GM12878 (cell line): ENCODE measurements around the gene DIO3. TPM values are rescaled to one million over a fixed set of nuclear protein-coding genes. Genes with fewer than 3 reads are reported as not detected.

Experiments
- ATAC-seq: fragments of 200-7000 bp; cut with Tn5 transposase; 3 replicates; pipeline ENCODE4 v1.9.1; 2020; ENCODE audit warnings: mild to moderate bottlenecking, moderate library complexity
- BruUV-seq: library from RNA; stranded (reverse); fragments of 400-500 nt; replicated peaks from 2 replicates; lab custom pipeline; 2021; lab: Mats Ljungman, UMichigan
- CTCF ChIA-PET: fragments of 300-600 bp; sonication (Branson Sonifier 250); formaldehyde crosslinking; extraction: SDS; loops from one replicate; lab custom pipeline; 2021; ENCODE audit warnings: inconsistent platforms; lab: Yijun Ruan, JAX
- POLR2A ChIA-PET: fragments of 350-600 bp; formaldehyde crosslinking; extraction: SDS; loops from one replicate; lab custom pipeline; 2021; ENCODE audit warnings: inconsistent platforms; lab: Charles Lee
- RAD21 ChIA-PET: fragments of 300-600 bp; sonication (Branson Sonifier 250); formaldehyde crosslinking; loops from one replicate; lab custom pipeline; 2023; ENCODE audit warnings: antibody characterized with exemption; ENCODE audit not compliant: unreplicated experiment; lab: Charles Lee
- SMC1A ChIA-PET: fragments of 300-600 bp; sonication (Branson Sonifier 250); formaldehyde crosslinking; loops from one replicate; lab custom pipeline; 2023; ENCODE audit not compliant: unreplicated experiment, uncharacterized antibody; lab: Charles Lee
- DNase-seq: peaks from one replicate; pipeline ENCODE4 v3.0.0-alpha.2; 2011; ENCODE audit warnings: low read depth, low spot score
- FAIRE-seq: peaks from 3 replicates; lab custom pipeline; 2011; peaks lifted over from hg19 to GRCh38; lab: Jason Lieb, UNC
- H2AFZ ChIP-seq: 2 replicates; pipeline ENCODE4 v1.6.0; 2011; ENCODE audit warnings: low read depth, low read length, control low read depth; ENCODE audit not compliant: control insufficient read depth
- H3K27ac ChIP-seq: 2 replicates; pipeline ENCODE4 v1.5.1; 2011; ENCODE audit warnings: control low read depth; ENCODE audit not compliant: control insufficient read depth, insufficient read depth
- H3K27me3 ChIP-seq, 2 experiments: replicated peaks in 1 of 2; 2 replicates each; pipeline versions ENCODE4 v1.6.0 to v1.6.1; 2011; ENCODE audit warnings: low read length in 1 of 2; ENCODE audit not compliant: control insufficient read depth in 2 of 2, insufficient read depth in 2 of 2
- H3K36me3 ChIP-seq, 2 experiments: 2 replicates each; pipeline ENCODE4 v1.5.1; 2011; ENCODE audit warnings: low read length in 1 of 2; ENCODE audit not compliant: control insufficient read depth in 2 of 2, insufficient read depth in 2 of 2
- H3K4me1 ChIP-seq: 2 replicates; pipeline ENCODE4 v1.6.1; 2011; ENCODE audit warnings: mild to moderate bottlenecking, low read length, moderate library complexity, mixed read lengths; ENCODE audit not compliant: control insufficient read depth, insufficient read depth
- H3K4me2 ChIP-seq: 2 replicates; pipeline ENCODE4 v1.6.0; 2011; ENCODE audit warnings: control low read depth; ENCODE audit not compliant: control insufficient read depth, insufficient read depth
- H3K4me3 ChIP-seq: fragments of 200-600 bp; sonication (generic); 2 replicates; pipeline ENCODE4 v1.5.1; 2016
- H3K79me2 ChIP-seq: 2 replicates; pipeline ENCODE4 v1.6.0; 2011; ENCODE audit warnings: low read length; ENCODE audit not compliant: control insufficient read depth, insufficient read depth
- H3K9ac ChIP-seq: 2 replicates; pipeline ENCODE4 v1.8.0; 2011; ENCODE audit warnings: low read length, control low read depth, mixed read lengths; ENCODE audit not compliant: control insufficient read depth, insufficient read depth
- H3K9me3 ChIP-seq: replicated peaks from 3 replicates; pipeline ENCODE4 v1.5.1; 2011; ENCODE audit warnings: mild to moderate bottlenecking, low read length; ENCODE audit not compliant: control insufficient read depth, insufficient read depth
- H4K20me1 ChIP-seq: 2 replicates; pipeline ENCODE4 v1.6.0; 2011; ENCODE audit not compliant: control insufficient read depth, insufficient read depth
- BMI1 ChIP-seq: fragments of 450-650 bp; IDR thresholded peaks from 2 replicates; pipeline ENCODE4 v1.6.1; 2016; ENCODE audit warnings: mild to moderate bottlenecking, moderate library complexity, borderline replicate concordance
- CEBPB ChIP-seq, 2 experiments: fragments of 150-350 bp in 1 of 2; IDR thresholded peaks; 2 replicates each; pipeline ENCODE4 v1.6.1; 2012 to 2014; ENCODE audit warnings: low read depth in 2 of 2, low read length in 2 of 2, borderline replicate concordance in 1 of 2, inconsistent platforms in 1 of 2
- ESRRA ChIP-seq: IDR thresholded peaks from 2 replicates; pipeline ENCODE4 v1.6.1; 2012; ENCODE audit warnings: mild to moderate bottlenecking, low read length, improper control_type of control experiment
- GATAD2B ChIP-seq: fragments of 450-650 bp; conservative IDR thresholded peaks from 2 replicates; pipeline ENCODE4 v1.6.1; 2017; ENCODE audit warnings: low read depth, mild to moderate bottlenecking, moderate library complexity
- HDGF ChIP-seq: fragments of 450-650 bp; IDR thresholded peaks from 2 replicates; pipeline ENCODE4 v1.6.1; 2016; ENCODE audit warnings: antibody characterized with exemption
- IKZF2 ChIP-seq, 2 experiments: fragments of 450-650 bp; IDR thresholded peaks; 2 replicates each; pipeline ENCODE4 v1.6.1; 2017; ENCODE audit warnings: mild to moderate bottlenecking in 2 of 2, moderate library complexity in 2 of 2
- RAD21 ChIP-seq: IDR thresholded peaks from 2 replicates; pipeline ENCODE4 v1.6.1; 2011; ENCODE audit warnings: mild to moderate bottlenecking, low read depth, low read length, moderate library complexity; ENCODE audit not compliant: insufficient read depth
- RELA ChIP-seq: fragments of 450-650 bp; IDR thresholded peaks from 2 replicates; pipeline ENCODE4 v1.8.0; 2014; ENCODE audit warnings: borderline replicate concordance; ENCODE audit not compliant: partially characterized antibody
- SIN3A ChIP-seq: IDR thresholded peaks from 2 replicates; pipeline ENCODE4 v1.6.1; 2012; ENCODE audit warnings: low read depth, low read length, improper control_type of control experiment
- STAT1 ChIP-seq: fragments of 450-650 bp; conservative IDR thresholded peaks from 2 replicates; pipeline ENCODE4 v1.6.1; 2014; ENCODE audit warnings: antibody characterized with exemption, mild to moderate bottlenecking
- TCF12 ChIP-seq: IDR thresholded peaks from 2 replicates; pipeline ENCODE4 v1.6.1; 2011; ENCODE audit warnings: low read depth, mild to moderate bottlenecking, low read length
- WGBS: methylation state at CpG from one replicate; pipeline ENCODE4 v1.1.6; 2016; ENCODE audit warnings: low lambda C conversion rate; ENCODE audit not compliant: insufficient replicate concordance, insufficient coverage; ENCODE audit errors: missing lambda C conversion rate; 5-methylcytosine and 5-hydroxymethylcytosine counted together
- in situ Hi-C: fragments of 300-500 bp; cut with MboI; formaldehyde crosslinking; loops from 9 replicates; pipeline ENCODE4 v1.14.3; 2018; ENCODE audit warnings: mixed read lengths
- intact Hi-C: fragments of 100-400 bp; cut with micrococcal nuclease; formaldehyde crosslinking; loops from one replicate; pipeline ENCODE4 v1.14.2; 2022; ENCODE audit not compliant: unreplicated experiment
- polyA plus RNA-seq, 11 experiments: library from polyadenylated mRNA; depleted of rRNA in 4 of 11; unstranded in 6 of 11; stranded (reverse) in 5 of 11; fragments of >200 nt; fragmentation: Nextera tagmentation in 4 of 11; fragmentation: Illumina TruSeq in 1 of 11; extraction: Ambion mirVana in 4 of 11; extraction: Trizol in 1 of 11; gene quantifications; 1 replicate in 1 of 11; 2 replicates in 10 of 11; pipeline versions ENCODE4 v1.2.1 to v1.2.3, GENCODE V29; 2011 to 2016; ENCODE audit warnings: inconsistent platforms in 2 of 11, missing spikeins in 2 of 11, low read depth in 1 of 11
- total RNA-seq, 4 experiments: library from RNA; depleted of rRNA in 3 of 4; stranded (reverse); fragments of >200 nt in 3 of 4; fragmentation: Illumina TruSeq in 1 of 4; extraction: Trizol in 1 of 4; gene quantifications; 2 replicates each; pipeline versions ENCODE4 v1.2.1 to v1.2.3, GENCODE V29; 2013 to 2021

Gene DIO3
- total and polyA plus RNA-seq, 10 of the 15 experiments (the other 5 are each of a cell fraction or from before 2014, with no cell fraction given): not detected

- DNase-seq: no peak
- H3K36me3 ChIP-seq: no peaks in the 10 kb centered on the region
- ChIA-PET SMC1A (no interaction called here), POLR2A (no interaction called here), CTCF (no interaction called here), RAD21 (no interaction called here)
- H3K4me3 ChIP-seq: no peak overlapping the region
- 28% methylated on average over 10 of the region's 10 CpGs for WGBS
- no peak overlapping the region for H2AFZ ChIP-seq
- no peaks in the 10 kb centered on the region for H3K79me2 ChIP-seq
- in situ Hi-C loops (no loop called here), intact Hi-C loops (no loop called here)
- TF ChIP-seq GATAD2B: no peak
- no peak for TF ChIP-seq SIN3A
- no peak for TF ChIP-seq RELA
- no peak for TF ChIP-seq TCF12
- no peak for TF ChIP-seq CEBPB (IDR thresholded peaks at IDR 0.05; ENCODE audit: borderline replicate concordance in 1 of 2, low read depth in 2 of 2, low read length in 2 of 2)
- no peak for TF ChIP-seq IKZF2 (IDR thresholded peaks at IDR 0.05)
- no peak for TF ChIP-seq STAT1
- TF ChIP-seq ESRRA: no peak
- TF ChIP-seq HDGF: no peak
- no peak for TF ChIP-seq RAD21
- no peak for TF ChIP-seq BMI1
- no TSS peak for BruUV-seq
- H3K27ac ChIP-seq: no peak overlapping the region
- no peaks in the 10 kb centered on the region for H4K20me1 ChIP-seq
- H3K9ac ChIP-seq: no peak overlapping the region
- no peaks in the 10 kb centered on the region for H3K9me3 ChIP-seq
- no peak overlapping the region for H3K4me2 ChIP-seq
- ATAC-seq: no peak
- FAIRE-seq: no peak
- H3K27me3 ChIP-seq: no peaks in the 10 kb centered on the region
- no peaks in the 10 kb centered on the region for H3K4me1 ChIP-seq
Observed at GRCh38 chr14:101577221-101577909, 16.1 kb downstream of the DIO3 start.
